GM12874 (cell line): ENCODE measurements around the gene NYAP2.

Source experiments
- CTCF ChIP-seq: IDR thresholded peaks from 2 replicates; pipeline ENCODE4 v1.5.1; 2011; ENCODE audit warnings: low read depth, mild to moderate bottlenecking, control low read depth, low read length, moderate library complexity; ENCODE audit not compliant: insufficient read depth

The NYAP2 gene

GRCh38 chr2:225573603-225574002 is 174.1 kb downstream of the NYAP2 start:
- no peak for TF ChIP-seq CTCF

DNA sequence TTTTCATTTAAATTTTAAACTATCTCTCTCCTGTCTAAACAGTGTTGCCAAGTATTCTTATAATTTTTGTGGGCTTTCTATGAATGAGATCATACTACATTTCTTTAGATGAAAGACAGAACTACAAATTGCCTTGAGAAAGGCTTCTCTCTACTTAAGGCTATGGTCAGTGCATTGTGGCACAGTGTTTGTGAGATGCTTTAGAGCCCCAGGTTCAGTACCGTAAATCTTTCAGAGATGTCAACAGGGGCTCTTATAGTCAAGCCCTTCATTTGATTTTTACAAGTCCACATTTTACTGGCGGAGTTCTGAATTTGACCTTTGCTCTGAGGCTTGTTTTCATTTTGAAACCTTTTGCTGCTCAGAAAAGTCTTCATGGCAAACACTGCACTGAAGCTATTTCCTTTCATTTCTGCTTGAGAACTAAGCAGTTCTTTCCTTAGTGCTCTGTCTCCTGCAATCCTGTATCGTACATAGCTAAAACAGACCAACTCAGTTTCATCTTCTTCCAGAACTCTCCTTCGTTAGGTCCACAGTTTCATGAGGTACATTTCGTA is 175.2 kb downstream of the NYAP2 start:
- TF ChIP-seq CTCF = no peak

DNA sequence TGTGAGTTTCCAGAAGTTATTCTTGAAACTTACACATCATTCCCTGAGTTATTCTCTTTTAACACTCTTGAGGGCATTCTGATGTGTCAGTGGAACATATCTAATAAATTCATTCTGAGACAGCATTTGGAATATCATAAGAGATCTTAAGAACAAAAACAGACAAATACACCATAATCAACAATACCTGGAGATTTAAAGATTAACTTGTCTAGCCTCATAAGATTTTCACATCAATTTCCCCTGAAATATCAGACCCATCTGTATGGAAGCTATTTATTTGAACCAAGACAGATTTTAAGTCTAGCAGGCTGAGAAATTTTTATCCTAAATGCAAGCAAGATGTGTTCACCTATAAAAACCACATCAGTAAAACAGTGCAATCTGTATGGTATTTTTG is 181.6 kb downstream of the NYAP2 start:
- no peak for TF ChIP-seq CTCF

DNA sequence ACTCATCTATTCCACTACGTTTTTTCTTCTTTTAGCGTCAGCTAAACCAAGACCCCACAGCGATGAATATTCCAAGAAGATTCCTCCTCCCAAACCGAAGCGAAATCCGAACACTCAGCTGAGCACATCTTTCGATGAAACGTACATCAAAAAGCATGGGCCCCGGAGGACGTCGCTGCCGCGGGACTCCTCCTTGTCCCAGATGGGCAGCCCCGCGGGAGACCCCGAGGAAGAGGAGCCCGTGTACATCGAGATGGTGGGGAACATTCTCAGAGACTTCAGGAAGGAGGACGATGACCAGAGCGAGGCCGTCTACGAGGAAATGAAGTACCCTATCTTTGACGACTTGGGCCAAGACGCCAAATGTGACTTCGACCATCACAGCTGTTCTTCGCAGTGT is 182.4 kb downstream of the NYAP2 start:
- no peak for TF ChIP-seq CTCF

- TF ChIP-seq CTCF = no peak
These were observed 183.0 kb downstream of the NYAP2 start for GRCh38 chr2:225582355-225583116.

- TF ChIP-seq CTCF = no peak
These were observed 185.3 kb downstream of the NYAP2 start for GRCh38 chr2:225584796-225585195.

DNA sequence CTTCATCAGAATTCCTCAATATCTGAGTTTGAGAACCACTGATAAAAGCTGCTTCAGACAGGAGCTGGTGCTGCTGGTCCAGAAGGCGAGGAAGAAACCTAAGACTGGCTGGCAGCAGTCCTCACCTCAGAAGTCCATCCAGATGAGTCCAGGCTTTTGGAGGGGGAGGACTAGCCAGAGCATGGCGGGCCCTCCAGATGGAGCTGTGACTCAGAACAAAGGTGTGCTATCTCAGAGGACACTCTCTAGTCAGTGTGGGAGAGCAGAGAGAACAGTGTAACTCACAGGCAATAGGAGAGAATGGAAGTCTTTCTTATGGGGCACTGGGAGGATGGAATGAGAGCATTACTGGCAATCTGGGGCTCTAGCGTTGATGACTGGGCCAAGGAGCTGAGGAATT is 191.4 kb downstream of the NYAP2 start:
- no peak for TF ChIP-seq CTCF
